ENCODE data around the gene TRPV4.

TRPV4 gene

GRCh38 chr12:109781668-109782325 lies 51.4 kb downstream of the TRPV4 start:
- H3K4me3 ChIP-seq (replicated peaks; ENCODE audit: low read depth, low read length) = no peak overlapping the region
- no peak for DNase-seq (ENCODE audit: extremely low read depth, low read depth)
- TF ChIP-seq CTCF (IDR thresholded peaks at IDR 0.05; ENCODE audit: low read depth, low read length, missing control alignments) = no peak

- H3K4me3 ChIP-seq (replicated peaks; ENCODE audit: low read depth, low read length) = no peak overlapping the region
- DNase-seq (ENCODE audit: extremely low read depth, low read depth) = no peak
- TF ChIP-seq CTCF (IDR thresholded peaks at IDR 0.05; ENCODE audit: low read depth, low read length, missing control alignments) = no peak
Observed at GRCh38 chr12:109779382-109779781, 53.8 kb downstream of the TRPV4 start.

- no peak for DNase-seq (ENCODE audit: extremely low read depth, low read depth)
- no peak for TF ChIP-seq CTCF (IDR thresholded peaks at IDR 0.05; ENCODE audit: low read depth, low read length, missing control alignments)
- no peak overlapping the region for H3K4me3 ChIP-seq (replicated peaks; ENCODE audit: low read depth, low read length)
Observed at GRCh38 chr12:109778684-109779083, 54.5 kb downstream of the TRPV4 start.

GRCh38 chr12:109777544-109777943 lies 55.7 kb downstream of the TRPV4 start:
- H3K4me3 ChIP-seq (replicated peaks; ENCODE audit: low read depth, low read length) = no peak overlapping the region
- TF ChIP-seq CTCF (IDR thresholded peaks at IDR 0.05; ENCODE audit: low read depth, low read length, missing control alignments) = no peak
- peak; percentile 33 for DNase-seq (ENCODE audit: extremely low read depth, low read depth)

GRCh38 chr12:109776624-109777023 lies 56.6 kb downstream of the TRPV4 start:
- DNase-seq (ENCODE audit: extremely low read depth, low read depth) = no peak
- H3K4me3 ChIP-seq (replicated peaks; ENCODE audit: low read depth, low read length) = no peak overlapping the region
- TF ChIP-seq CTCF (IDR thresholded peaks at IDR 0.05; ENCODE audit: low read depth, low read length, missing control alignments) = no peak

- peak; percentile 24 for DNase-seq (ENCODE audit: extremely low read depth, low read depth)
- H3K4me3 ChIP-seq (replicated peaks; ENCODE audit: low read depth, low read length) = no peak overlapping the region
- TF ChIP-seq CTCF (IDR thresholded peaks at IDR 0.05; ENCODE audit: low read depth, low read length, missing control alignments) = peak; percentile 96
Observed at GRCh38 chr12:109775172-109775881, 57.9 kb downstream of the TRPV4 start.
